Stimulated activated CD4-positive, alpha-beta T cell treated with anti-CD3 and anti-CD28 coated beads, Interleukin-2, amount 100 ng/mL, for 48 hours (primary cell): ENCODE data around the gene AHCY.
"Not testable (repeated sequence)": the region's sequence is repeated elsewhere in the genome, so short reads cannot be mapped to it uniquely, and the experiment has no call there.

Source experiments
- DNase-seq, 2 donors: peaks; one replicate each; pipeline ENCODE4 v3.0.0-alpha.2; 2020

The AHCY gene

DNA sequence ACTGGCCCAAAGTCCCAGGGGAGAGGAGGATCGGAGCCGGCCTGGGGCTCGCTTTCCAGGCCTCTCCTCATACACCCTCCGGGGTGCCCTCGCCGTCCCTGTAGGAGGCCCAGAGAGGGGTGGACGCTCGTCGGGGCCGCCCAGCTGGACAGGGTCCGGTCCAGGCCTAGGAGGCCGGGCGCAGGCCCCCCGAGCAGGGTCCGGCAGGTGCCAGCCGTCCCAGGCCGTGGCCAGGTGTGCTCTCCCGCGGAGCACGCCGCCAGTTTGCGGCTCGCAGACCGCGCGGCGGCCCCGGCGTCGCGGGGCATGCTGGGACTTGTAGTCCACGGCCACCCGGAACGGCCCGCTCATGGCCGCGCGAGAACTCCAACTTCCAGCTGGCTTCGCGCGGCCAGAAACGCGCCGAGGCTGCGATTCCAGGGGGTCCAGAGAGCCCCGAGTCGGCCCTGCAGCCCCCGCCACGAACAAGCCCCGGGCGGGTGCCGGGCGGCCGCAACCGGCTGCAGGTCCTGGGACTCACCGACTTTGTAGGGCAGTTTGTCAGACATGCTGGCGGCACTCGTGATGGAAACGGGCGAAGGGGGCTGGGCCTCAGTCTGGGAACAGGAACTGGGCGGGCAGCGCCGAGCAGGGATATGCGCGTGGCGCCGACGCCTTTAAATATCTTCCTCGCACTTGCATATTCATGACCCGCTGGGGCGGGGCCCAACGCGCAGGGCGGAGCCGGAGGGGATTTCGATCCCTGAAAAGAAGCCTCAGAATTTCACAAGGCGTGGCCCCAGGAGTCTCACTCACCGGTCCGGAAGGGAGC, at the start of gene AHCY:
Gene AHCY, minus strand, starts transcription at position 633 of the 811 bp plus-strand sequence. Its CDS starts 85 bp downstream, at position 548.
- peak; percentile 90 for DNase-seq

DNA sequence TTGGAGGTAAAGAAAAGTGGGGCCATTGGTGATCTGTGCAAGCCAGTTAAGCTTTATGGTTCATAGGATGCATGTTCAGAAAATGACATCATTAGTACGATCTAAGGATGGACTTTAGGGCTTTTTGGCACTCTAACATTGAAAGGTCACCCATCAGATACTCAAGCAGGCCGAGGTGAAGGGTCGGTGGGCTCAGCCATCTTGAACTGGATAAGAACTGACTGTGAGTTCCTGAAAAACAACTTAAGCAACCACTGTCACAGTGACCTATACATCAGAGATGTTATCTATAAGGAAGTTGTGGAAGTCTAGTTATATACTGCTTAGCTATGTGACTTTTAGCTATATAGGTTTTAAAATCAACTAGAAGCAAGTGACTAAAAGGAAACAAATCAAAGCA, 46.9 kb upstream of the AHCY start:
- DNase-seq: no peak

- no peak for DNase-seq
These were observed 44.4 kb upstream of the AHCY start for GRCh38 chr20:34347571-34347970.

- not testable (repeated sequence) for DNase-seq
These were observed 43.3 kb upstream of the AHCY start for GRCh38 chr20:34346533-34346865.

DNA sequence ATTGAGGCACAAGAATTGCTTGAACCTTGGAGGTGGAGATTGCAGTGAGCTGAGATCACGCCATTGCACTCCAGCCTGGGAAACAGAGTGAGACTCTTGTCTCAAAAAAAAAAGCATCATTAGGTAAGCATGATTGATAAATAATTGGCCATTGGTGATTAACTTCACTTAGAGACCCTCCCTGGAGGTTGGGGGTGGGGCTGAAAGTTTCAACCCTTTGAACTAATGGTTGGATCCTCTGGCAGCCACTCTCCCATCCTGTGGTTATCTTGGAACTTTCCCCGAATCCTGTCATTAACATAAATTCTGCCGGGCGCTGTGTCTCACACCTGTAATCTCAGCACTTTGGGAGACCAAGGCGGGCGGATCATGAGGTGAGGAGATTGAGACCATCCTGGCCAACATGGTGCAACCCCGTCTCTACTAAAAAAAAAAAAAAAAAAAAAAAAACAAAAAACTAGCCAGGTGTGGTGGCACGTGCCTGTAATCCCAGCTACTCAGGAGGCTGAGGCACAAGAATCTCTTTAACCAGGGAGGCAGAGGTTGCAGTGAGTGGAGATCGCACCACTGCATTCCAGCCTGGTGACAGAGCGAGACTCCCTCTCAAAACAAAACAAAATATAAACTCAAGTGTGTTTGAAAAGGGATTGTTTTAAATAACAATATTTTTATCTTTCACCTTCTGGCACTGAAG, 42.8 kb upstream of the AHCY start:
- DNase-seq: not testable (repeated sequence)

DNA sequence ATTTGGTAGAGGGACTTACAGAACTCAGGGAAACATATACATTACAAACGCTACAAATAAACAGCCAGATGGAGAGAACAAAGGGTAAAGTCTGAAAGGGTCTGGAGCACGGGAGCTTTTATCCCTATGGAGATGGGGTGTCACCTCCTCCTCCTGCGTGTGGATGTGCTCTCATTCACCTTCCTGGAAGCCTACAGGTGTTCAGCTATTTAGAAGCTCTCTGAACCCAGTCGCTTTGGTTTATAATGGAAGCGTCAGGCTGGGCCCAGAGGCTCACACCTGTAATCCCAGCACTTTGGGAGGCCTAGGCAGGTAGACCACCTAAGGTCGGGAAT, 42.2 kb upstream of the AHCY start:
- DNase-seq: no peak

GRCh38 chr20:34344238-34344637, 41.1 kb upstream of the AHCY start:
- DNase-seq: no peak

- DNase-seq: no peak
These were observed 40.5 kb upstream of the AHCY start for GRCh38 chr20:34343458-34344211.

DNA sequence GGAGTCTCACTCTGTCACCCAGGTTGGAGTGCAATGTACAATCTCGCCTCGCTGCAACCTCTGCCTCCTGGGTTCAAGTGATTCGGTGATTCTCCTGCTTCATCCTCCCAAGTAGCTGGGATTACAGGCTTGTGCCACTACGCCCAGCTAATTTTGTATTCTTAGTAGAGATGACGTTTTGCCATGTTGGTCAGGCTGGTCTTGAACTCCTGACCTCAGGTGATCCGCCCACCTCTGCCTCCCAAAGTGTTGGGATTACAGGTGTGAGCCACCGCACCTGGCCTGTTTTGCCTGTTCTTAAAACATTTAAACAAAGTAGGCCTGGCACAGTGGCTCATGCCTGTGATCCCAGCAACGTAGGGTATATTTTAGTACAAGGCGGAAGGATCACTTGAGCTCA, 38.0 kb upstream of the AHCY start:
- DNase-seq: not testable (repeated sequence)

DNA sequence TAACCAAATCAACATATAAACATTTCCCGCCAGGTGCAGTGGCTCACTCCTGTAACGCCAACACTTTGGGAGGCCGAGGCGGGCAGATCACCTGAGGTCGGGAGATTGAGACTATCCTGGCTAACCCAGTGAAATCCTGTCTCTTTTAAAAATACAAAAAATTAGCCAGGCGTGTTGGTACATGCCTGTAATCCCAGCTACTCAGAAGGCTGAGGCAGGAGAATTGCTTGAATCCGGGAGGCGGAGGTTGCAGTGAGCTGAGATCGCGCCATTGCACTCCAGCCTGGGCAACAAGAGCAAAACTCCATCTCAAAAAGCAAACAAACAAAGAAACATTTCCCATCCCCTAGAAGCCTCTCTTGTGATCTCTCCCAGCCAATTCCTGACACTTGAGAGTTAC, 37.6 kb upstream of the AHCY start:
- not testable (repeated sequence) for DNase-seq

DNA sequence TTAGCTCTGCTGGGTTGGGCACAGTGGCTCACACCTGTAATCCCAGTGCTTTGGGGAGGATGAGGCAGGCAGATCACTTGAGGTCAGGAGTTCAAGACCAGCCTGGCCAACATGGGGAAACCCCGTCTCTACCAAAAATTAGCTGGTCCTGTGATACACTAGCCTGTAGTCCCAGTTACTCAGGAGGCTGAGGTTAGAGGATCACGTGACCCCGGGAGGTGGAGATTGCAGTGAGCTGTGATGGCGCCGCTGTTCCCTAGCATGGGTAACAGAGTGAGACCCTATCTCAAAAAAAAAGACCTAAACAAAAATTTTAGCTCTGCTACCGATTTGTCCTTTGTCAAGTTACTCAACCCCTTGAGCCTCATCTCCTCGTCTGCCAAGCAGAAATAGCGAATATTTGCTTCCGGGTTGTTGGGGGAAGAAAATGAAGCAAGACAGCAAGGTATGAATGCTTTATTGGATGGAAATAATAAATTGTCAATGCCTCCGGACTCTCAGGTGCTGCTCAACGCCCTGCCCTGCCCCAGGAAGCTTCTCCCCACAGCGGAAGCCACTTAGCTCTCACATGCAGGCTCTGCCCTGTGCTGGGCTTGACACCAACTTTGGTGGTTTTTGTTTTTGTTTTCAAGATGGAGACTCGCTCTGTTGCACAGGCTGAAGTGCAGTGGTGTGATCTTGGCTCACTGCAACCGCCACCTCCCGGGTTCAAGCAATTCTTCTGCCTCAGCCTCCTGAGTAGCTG, 35.0 kb upstream of the AHCY start:
- DNase-seq: no peak

DNA sequence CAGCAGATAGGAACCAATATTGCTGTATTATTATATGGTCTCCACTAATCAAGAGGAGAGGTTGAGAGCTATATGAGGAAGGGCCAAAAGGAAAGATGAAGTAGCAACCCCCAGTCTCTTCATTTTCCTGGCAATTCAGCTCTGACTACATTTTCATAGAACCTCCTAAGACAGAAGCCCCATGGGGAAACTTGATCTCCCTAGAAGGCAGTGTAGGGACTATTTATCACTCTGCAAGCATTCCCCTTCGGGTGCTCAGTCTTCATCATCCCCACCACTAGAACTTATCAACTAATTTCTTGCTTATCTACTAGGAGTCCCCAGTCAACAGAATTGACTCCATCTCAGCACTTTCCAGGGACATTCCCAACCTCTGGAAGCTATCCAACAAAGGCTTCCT, 34.4 kb upstream of the AHCY start:
- DNase-seq: no peak

DNA sequence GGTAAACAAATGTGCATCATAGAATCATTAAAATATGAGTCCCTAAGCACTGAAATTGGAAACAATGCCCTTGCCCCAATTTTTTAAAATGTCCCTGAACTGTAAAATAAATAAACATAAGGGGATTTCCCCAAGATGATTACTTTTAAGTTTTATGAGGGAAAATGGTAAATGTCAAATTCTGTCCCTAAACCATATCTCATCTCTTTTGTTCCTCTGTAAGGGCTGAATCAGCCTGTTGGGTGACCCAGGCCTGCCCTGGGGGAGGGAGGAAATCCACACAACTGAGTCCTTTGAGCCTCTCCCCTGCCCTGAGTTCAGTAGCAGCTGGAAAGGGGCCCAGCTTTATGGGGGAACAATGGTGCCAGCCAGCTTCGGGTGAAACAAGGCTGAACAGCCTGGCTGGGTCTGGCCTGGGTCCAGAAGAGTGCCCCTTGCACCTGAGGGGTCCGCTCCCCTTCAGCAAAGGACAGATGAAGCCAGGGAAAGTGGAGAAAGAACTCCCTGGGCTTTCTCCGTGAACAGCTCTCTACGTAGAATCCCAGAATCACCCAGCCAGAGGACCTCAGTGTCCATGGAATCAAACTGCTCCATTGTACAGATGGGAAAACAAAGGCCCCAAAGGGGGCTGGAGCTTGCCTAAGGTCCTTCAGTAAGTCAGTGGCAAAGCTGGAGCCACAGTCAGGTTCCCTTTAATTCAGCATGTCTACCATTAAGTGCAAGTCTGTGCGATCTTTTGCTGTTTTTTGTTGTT, 31.7 kb upstream of the AHCY start:
- no peak for DNase-seq

DNA sequence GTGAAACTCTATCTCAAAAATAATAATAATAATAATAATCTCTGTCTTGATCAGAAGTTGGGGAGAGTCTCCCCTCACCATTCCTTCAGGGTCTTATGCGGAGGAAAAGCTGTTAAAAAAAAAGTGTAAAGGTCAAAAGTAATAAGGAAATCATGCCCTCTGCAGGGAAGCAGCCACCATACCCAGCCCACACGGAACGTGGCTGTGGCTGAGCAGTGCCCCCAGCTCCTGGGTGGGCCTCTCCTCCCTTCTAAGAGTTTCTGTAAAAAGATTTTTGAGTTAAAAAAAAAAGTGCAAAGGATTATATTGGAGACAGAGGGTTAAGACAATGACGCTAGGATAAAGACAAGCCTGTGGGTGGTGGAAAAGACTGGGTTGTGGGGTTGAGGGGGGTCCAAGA, 30.6 kb upstream of the AHCY start:
- no peak for DNase-seq

- DNase-seq: no peak
These were observed 29.2 kb upstream of the AHCY start for GRCh38 chr20:34332262-34332920.

GRCh38 chr20:34331838-34332237, 28.7 kb upstream of the AHCY start:
- DNase-seq: no peak

GRCh38 chr20:34330861-34331544, 27.8 kb upstream of the AHCY start:
- not testable (repeated sequence) for DNase-seq

DNA sequence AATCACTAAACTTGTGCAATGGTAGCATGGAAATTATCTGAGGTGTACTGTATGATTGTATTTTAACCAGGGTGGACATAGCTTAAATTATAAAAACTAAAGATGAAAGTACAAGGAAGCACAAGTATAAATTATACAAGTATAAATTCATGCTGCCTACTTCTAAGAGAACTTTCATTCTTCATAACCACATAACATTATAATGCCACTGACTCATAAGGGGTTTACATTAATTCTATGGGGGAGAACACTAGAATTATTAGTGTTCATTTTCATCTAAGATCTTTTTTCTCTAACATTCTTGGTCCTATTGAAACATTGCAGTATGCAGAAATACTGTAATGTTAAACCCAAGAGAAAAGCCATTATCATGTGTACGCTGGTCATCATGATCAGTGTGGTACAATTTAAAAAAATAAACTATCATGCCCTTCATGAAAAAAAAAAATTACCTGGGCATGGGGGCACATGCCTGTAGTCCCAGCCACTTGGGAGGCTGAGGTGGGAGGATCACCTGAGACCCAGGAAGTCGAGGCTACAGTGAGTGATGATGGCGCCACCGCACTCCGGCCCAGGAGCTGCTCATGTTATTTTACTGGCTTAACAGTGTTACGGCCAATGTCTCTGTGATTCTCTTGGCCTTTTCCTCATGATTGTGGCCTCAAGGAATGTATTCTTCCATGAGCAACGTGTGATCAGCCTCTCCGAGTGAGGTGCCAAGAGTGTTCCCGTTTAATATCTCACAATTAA, 25.9 kb upstream of the AHCY start:
- no peak for DNase-seq

DNA sequence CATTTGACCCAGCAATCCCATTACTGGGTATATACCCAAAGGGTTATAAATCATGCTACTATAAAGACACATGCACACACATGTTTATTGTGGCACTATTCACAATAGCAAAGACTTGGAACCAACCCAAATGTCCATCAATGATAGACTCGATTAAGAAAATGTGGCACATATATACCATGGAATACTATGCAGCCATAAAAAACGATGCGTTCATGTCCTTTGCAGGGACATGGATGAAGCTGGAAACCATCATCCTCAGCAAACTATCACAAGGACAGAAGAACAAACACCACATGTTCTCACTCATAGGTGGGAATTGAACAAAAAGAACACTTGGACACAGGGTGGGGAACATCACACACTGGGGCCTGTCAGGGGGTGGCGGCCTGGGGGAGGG, 25.1 kb upstream of the AHCY start:
- DNase-seq: not testable (repeated sequence)

DNA sequence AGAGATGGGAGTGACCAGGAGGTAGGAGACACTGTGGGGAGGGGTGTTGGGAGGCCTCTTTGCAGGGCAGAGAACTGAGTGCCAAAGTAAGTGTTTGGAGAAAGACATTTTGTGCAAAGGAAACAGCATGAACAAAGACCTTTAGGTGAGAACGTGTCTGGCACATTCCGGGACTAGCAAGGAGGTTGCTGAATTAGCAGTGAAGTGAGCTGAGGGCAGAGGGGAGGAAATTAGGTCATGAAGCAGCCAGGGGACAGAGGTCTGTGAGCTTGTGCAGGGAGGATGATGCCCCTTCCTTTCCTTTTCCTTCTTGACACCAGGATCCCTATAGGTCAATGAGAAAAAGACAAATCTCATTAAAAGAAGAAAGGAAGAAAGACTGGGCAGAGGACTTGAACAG, 21.4 kb upstream of the AHCY start:
- no peak for DNase-seq
